OCI-LY3 (cell line): Measurements from ENCODE around the gene FAM163B.
"Not testable (repeated sequence)": the region's sequence is repeated elsewhere in the genome, so short reads cannot be mapped to it uniquely, and the experiment has no call there.

Experiments used
- H2AFZ ChIP-seq: fragments of 200-600, 300-600 bp; shearing (Covaris generic); 2 replicates; pipeline ENCODE4 v1.6.0; 2014; ENCODE audit warnings: antibody characterized with exemption, low read depth, low read length
- H3K27ac ChIP-seq: fragments of 200-600, 300-600 bp; sonication (generic); 2 replicates; pipeline ENCODE4 v1.5.1; 2014; ENCODE audit warnings: mild to moderate bottlenecking, low read length, moderate library complexity, mixed read lengths
- H3K27me3 ChIP-seq: fragments of 200-600, 300-600 bp; sonication (generic); 2 replicates; pipeline ENCODE4 v1.6.1; 2014; ENCODE audit warnings: low read depth, low read length, mixed read lengths
- H3K36me3 ChIP-seq: fragments of 200-600, 300-600 bp; sonication (generic); replicated peaks from 2 replicates; pipeline ENCODE3; 2014; ENCODE audit warnings: low read depth, low read length, mixed read lengths
- H3K4me1 ChIP-seq: fragments of 300-600, 200-600 bp; sonication (generic); 2 replicates; pipeline ENCODE4 v1.6.1; 2014; ENCODE audit warnings: low read length, mixed read lengths
- H3K4me2 ChIP-seq: fragments of 200-600, 300-600 bp; sonication (generic); 2 replicates; pipeline ENCODE4 v1.6.1; 2014; ENCODE audit warnings: low read length, mixed read lengths
- H3K4me3 ChIP-seq: fragments of 300-600, 200-600 bp; sonication (generic); 2 replicates; pipeline ENCODE4 v1.5.1; 2014; ENCODE audit warnings: antibody characterized with exemption, mild to moderate bottlenecking, low read length, moderate library complexity
- H3K79me2 ChIP-seq: fragments of 300-600, 200-600 bp; shearing (Covaris generic); 2 replicates; pipeline ENCODE4 v1.6.1; 2014; ENCODE audit warnings: mild to moderate bottlenecking, low read length, mixed read lengths
- H3K9ac ChIP-seq: fragments of 300-600, 200-600 bp; shearing (Covaris generic); 2 replicates; pipeline ENCODE4 v1.6.0; 2014; ENCODE audit warnings: mild to moderate bottlenecking, low read length, moderate library complexity
- H3K9me3 ChIP-seq: fragments of 200-600, 300-600 bp; shearing (Covaris generic); 2 replicates; pipeline ENCODE4 v1.6.1; 2014; ENCODE audit warnings: low read length, mixed read lengths; ENCODE audit not compliant: insufficient read depth
- H4K20me1 ChIP-seq: fragments of 200-600, 300-600 bp; sonication (generic); 2 replicates; pipeline ENCODE4 v1.6.1; 2016; ENCODE audit warnings: low read length, mixed read lengths; ENCODE audit not compliant: insufficient read depth
- CTCF ChIP-seq: fragments of 200-600, 300-600 bp; sonication (generic); IDR thresholded peaks from 2 replicates; pipeline ENCODE4 v1.5.1; 2014; ENCODE audit warnings: antibody characterized with exemption, low read length, low read depth
- EZH2phosphoT487 ChIP-seq: fragments of 200-600 bp; shearing (Covaris generic); IDR thresholded peaks from 2 replicates; pipeline ENCODE4 v1.6.1; 2018; ENCODE audit warnings: antibody characterized with exemption, mixed run types, low read depth

FAM163B gene

DNA sequence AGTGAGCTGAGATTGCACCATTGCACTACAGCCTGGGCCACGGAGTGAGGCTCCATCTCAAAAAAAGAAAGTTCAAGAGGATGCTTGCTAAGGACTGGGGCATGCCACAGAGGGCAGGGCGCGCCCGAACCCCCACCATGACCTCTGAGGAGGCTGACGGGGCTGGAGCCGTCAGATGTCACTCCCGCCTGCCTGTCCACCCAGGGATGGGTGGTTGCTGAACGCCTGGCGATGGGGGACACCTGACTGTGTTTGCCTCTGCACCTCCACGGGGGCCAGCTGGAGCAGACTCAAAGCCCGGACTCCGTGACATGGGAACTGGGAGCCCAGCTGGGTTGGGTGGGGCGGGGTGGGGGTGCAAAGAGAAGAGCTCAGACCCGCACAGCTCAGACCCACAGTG, 42.8 kb downstream of the FAM163B start:
- TF ChIP-seq EZH2phosphoT487 (no peak), CTCF (no peak)
- Histone ChIP-seq H3K4me1 (no peaks in the 10 kb centered on the region), H3K27ac (no peak overlapping the region), H3K27me3 (no peaks in the 10 kb centered on the region), H4K20me1 (no peaks in the 10 kb centered on the region), H2AFZ (no peak overlapping the region), H3K9ac (no peak overlapping the region), H3K4me3 (no peak overlapping the region), H3K4me2 (no peak overlapping the region), H3K9me3 (no peaks in the 10 kb centered on the region), H3K36me3 (no peaks in the 10 kb centered on the region), H3K79me2 (no peaks in the 10 kb centered on the region)

GRCh38 chr9:133564451-133565116, 44.6 kb downstream of the FAM163B start:
- Histone ChIP-seq H3K9me3 (no peaks in the 10 kb centered on the region), H3K9ac (no peak overlapping the region), H3K27me3 (peaks cover 3% of the 10 kb centered on the region; the same call in 1 of the 2 replicates)

GRCh38 chr9:133563814-133564213, 45.4 kb downstream of the FAM163B start:
- not testable (repeated sequence) for H3K36me3 ChIP-seq, H2AFZ ChIP-seq, H3K9ac ChIP-seq, H3K4me1 ChIP-seq, H3K27ac ChIP-seq, H4K20me1 ChIP-seq, H3K79me2 ChIP-seq, H3K4me2 ChIP-seq, H3K4me3 ChIP-seq, H3K9me3 ChIP-seq, H3K27me3 ChIP-seq

More at GRCh38 chr9:133564451-133565116, 44.6 kb downstream of the FAM163B start:
- Histone ChIP-seq H3K4me3 (no peak overlapping the region), H3K4me2 (no peak overlapping the region), H3K36me3 (no peaks in the 10 kb centered on the region), H2AFZ (no peak overlapping the region), H3K4me1 (no peaks in the 10 kb centered on the region), H3K27ac (no peak overlapping the region), H3K79me2 (no peaks in the 10 kb centered on the region), H4K20me1 (no peaks in the 10 kb centered on the region)
- TF ChIP-seq CTCF (no peak), EZH2phosphoT487 (no peak)

DNA sequence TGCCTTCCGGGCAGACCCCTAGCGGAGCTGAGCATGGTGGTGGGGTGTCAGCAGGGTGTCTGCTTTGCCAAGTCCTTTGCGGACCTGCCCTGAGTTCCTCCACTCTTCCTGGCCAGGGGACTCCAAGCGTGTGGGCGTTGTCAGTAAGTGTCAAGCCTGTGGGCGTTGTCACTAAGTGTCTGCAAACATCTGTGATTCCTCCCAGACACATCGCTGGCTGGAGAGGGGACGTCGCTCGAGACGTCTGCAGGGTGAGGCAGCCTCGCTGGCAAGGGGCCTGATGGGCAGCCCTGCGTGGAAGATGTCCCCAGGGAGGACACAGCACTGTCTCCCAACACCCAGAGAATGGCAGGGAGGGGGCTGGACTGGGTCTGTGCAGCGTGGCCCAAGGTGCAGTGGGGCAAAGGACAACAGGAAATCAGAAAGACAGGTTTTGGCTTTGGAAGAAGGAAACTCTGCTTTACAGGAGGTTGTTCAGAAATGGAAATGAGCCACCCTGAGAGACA, 45.8 kb downstream of the FAM163B start:
- no peak overlapping the region for H3K4me2 ChIP-seq
- no peaks in the 10 kb centered on the region for H3K36me3 ChIP-seq
- no peak overlapping the region for H3K4me3 ChIP-seq
- no peak overlapping the region for H2AFZ ChIP-seq
- no peak overlapping the region for H3K9ac ChIP-seq
- H3K27me3 ChIP-seq = peaks cover 6% of the 10 kb centered on the region
- no peaks in the 10 kb centered on the region for H3K79me2 ChIP-seq
- H4K20me1 ChIP-seq = no peaks in the 10 kb centered on the region
- H3K4me1 ChIP-seq = no peaks in the 10 kb centered on the region
- H3K27ac ChIP-seq = no peak overlapping the region
- no peaks in the 10 kb centered on the region for H3K9me3 ChIP-seq
- TF ChIP-seq EZH2phosphoT487 (no peak), CTCF (no peak)
